HG02763 (cell line): ENCODE measurements around the gene TEAD2.
"Not testable (repeated sequence)": the region's sequence is repeated elsewhere in the genome, so short reads cannot be mapped to it uniquely, and the experiment has no call there.

ENCODE experiments used
- ATAC-seq: cut with Tn5 transposase; IDR thresholded peaks from one replicate; pipeline ENCODE4 v1.9.1; 2021; ENCODE audit warnings: mild to moderate bottlenecking, moderate library complexity; ENCODE audit not compliant: unreplicated experiment

Gene TEAD2

DNA sequence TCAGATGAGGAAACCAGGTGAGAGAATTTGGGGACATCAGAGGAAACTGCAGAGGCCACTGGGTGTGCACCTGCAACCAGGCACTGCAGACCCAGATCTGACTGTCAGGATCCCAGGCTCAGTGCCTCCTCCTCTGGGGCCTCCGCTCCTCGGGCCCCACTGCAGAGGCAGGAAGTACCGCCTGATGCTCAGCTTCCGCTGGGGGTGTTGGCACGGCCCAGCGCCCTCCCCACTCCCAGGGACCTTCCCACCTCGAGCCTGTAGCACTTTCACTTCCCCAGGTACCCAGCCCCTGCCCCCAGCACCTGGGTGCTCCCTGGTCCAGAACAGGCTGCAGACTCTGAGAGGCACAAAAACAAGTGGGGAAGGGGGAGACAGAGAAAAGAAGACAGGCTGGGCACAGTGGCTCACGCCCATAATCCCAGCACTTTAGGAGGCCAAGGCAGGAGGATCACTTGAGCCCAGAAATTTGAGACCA, 28.4 kb downstream of the TEAD2 start:
- peak; percentile 39 for ATAC-seq

DNA sequence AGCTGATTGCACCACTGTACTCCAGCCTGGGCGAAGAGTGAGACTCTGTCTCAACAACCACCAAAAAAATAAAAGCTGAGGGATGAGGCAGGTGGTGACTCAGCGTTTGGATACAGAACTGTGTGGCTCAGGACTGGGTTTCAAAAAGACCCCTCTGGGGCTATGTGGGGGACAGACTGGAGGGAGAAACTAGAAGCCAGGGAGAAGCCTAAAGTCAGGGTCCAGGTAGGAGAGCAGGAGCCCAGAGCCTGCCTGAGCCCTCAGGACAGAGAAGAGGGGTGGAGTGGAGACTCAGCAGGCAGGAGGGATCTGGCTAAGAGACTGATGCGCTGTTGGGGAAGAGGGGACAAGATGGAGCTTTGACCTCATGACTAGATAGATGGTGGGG, 28.8 kb downstream of the TEAD2 start:
- ATAC-seq: no peak

DNA sequence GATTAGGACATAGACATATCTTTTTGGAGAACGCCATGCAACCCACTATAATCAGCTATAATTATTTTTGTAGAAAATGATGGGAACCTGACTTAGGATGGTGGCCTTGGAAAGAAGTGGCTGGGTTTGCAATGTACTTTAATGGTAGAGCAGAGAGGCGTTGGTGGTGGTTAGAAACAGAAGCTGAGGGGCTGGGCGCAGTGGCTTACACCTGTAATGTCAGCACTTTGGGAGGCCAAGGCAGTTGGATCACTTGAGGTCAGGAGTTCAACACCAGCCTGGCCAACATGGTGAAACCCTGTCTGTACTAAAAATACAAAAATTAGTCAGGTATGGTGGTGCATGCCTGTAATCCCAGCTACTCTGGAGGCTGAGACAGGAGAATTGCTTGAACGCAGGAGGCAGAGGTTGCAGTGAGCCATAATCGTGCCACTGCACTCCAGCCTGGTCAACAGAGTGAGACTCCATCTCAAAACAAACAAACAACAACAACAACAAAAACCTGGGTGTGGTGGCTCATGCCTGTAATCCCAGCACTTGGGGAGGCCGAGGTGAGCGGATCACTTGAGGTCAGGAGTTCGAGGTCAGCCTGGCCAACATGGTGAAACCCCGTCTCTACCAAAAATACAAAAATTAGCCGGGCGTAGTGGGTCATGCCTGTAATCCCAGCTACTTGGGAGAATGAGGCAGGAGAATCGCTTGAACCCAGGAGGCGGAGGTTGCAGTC, 29.4 kb downstream of the TEAD2 start:
- not testable (repeated sequence) for ATAC-seq

DNA sequence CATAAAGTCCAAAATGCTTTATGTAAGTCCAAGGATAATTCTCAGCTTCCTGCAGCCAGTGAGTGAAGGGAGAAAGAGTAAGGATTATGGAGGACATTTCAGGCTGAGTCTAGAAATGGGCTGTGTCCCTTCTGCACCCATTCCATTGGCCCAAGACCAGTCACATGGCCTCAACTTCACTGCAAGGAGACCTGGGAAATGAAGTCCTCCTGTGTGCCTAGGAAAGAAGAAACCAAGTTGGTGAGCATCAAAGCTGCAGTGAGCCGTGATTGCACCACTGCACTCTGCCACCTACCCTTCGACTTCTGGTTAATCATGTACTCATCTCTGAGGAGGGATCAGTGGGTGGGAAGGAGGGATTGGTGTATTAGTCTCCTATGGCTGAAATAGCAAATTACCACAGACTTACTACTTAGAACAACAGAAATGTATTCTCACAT, 30.6 kb downstream of the TEAD2 start:
- ATAC-seq: peak; percentile 46

DNA sequence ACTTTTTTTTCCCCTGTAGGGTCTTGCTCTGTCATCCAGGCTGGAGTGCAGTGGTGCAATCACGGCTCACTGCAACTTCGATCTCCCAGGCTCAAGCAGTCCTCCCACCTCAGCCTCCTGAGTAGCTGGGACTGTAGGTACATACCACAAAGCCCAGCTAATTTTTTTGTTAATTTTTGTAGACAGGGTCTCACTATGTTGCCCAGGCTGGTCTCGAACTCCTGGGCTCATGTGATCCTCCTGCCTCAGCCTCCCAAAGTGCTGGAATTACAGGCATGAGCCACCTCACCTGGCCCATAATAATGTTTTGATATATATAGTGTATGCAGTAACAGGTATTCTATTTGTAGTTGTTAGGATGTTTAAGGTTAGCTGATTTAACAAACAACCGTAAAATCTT, 31.0 kb downstream of the TEAD2 start:
- ATAC-seq: not testable (repeated sequence)

DNA sequence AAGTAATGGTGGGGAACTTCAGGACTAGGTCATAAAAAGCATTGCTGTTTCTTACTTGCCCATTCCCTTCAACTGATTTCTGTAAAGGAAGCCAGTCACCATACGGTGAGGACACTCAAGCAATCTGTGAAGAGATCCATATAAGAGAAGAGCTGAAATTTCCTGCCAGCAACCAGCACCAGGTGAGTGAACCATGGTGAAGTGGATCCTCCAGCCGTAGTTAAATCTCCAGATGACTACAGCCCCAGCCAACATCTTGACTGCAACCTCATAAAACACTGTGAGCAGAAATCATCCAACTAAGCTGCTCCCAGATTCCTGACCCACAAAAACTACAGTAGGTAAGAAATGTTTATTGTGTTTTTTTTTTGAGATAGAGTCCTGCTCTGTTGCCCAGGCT, 33.5 kb downstream of the TEAD2 start:
- ATAC-seq: no peak

DNA sequence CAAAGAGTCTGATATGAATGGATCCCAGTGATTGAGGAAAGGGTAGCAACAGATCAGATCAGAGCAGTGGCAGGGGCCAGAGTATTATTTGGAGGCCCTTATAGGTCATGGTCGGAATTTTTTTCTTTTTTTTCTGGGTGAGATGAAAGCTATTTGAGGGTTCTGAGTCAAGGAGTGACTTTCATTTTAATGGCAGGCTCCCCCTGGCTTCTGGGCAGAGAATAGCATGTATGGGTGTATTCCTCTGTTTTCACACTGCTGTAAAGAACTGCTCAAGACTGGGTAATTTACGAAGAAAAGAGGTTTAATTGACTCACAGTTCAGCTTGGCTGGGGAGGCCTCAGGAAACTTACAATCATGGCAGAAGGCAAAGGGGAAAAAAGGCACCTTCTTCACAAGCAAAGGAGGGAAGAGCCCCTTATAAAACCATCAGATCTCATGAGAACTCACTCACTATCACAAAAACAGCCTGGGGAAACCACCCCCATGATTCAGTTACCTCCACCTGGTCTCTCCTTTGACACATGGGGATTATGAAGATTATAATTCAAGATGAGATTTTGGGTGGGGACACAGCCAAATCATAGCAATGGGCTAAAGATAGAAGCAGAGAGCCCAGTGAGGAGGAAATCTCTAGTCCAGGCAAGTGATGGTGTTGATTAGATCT, 34.2 kb downstream of the TEAD2 start:
- ATAC-seq: no peak

DNA sequence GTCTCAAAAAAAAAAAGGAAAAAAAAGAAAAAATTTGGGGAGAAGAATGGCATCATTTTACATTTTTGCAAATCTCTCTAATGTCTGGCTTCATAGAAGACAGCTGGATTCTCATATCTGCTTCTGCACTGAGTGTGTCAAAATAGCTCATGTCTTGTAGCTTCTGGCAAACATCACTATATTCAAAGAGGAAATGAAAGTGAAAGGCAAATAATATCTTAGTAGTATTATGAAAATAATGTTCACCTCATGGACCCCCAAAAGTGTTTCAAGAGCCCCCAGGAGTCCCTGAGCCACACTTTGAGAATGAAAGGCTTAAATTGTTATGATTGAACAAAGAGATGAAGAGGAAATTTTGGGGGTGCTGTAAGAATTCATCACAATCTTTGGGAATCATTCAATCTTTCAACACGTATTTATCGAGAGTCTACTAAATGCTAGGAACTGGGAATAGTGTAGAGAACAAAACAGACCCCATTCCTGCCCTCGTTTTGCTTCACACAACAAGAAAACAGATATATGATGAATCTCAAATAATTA, 36.0 kb downstream of the TEAD2 start:
- ATAC-seq: no peak

DNA sequence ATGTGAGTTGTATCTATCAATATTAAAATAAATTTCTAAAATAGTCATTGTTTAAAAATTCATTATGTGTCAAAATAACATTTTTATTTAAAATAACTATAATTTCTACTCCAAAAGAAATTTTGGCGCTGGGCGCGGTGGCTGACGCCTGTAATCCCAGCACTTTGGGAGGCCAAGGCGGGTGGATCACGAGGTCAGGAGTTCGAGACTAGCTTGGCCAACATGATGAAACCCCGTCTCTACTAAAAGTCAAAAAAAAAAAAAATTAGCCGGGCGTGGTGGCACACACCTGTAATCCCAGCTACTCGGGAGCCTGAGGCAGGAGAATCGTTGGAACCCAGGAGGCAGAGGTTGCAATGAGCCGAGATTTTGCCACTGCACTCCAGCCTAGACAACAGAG, 36.5 kb downstream of the TEAD2 start:
- ATAC-seq: not testable (repeated sequence)

DNA sequence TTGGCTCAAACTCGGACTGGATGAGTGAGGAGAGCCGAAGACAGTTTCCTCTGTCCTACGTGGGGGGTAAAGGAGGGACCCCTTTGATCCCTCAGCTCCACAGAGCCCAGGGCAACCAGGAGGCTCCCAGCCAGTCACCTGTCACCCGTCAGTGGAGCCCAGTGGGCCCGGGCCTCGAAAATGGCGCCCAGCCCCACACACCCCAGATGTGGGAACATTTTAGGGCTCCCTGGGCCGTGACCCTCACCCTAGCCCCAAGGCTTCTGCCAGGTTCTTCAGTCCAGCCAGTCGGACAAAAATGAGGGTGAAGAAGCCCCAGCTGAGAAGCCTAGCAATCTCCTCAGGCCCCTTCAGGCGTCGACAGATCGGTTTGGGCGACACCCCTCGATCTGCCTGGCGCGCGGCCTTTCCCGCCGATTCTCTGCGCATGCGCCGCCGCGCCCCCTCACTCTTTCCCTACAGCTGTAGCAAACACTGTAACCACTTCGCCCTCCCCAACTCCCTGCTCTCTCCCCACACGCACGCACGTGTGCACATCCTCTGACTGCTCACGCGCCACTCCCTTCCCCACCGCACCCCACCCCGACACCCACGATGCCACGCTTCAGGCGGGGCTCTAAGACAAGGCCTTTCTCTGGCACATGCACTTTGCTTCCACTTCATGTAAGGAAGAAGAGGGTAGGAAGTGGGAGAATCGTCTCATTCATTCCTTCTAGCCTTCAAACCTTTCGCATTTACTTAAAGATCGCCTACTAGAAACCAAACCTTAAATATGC, 37.2 kb downstream of the TEAD2 start, which contains the start of gene SLC6A16:
Gene SLC6A16, minus strand, starts transcription at position 391 of the 776 bp plus-strand sequence. CDS start 13,844 bp downstream, outside the sequence.
- ATAC-seq: no peak

DNA sequence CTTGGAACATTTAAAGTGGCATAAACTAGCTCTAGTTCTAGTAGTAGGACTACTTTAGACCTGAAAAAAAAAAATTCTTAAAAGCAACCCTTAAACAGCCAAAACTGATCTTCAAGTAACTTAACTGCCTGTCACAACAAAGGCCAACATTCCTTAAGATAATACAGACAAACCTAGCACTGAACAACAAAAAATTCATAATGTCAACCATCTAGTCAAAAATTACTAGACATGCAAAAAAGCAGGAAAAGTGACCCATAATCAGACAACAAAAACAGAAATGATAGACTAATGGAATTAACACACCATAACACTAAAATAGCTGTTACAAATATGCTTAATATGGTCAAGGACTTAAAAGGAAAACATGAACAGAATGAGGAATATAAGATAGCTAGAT, 43.9 kb downstream of the TEAD2 start:
- no peak for ATAC-seq

DNA sequence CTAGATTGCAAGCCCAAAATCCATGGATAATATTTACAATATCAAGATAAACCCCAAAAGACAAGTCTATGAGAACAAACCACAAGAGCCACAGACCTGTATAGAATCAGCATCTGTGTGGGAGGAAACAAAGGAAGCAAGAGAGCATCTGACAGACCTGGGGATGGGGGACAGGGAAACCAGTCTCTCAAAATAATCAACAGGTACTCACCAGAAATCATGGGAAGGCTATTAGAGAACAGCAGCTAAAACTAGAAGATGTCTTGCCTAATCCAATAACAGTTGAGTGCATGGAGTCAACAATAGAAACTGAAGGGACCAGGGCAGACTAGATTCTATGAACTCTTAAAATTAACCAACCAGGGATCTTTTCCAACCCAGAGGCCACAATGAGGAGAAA, 45.9 kb downstream of the TEAD2 start:
- no peak for ATAC-seq

DNA sequence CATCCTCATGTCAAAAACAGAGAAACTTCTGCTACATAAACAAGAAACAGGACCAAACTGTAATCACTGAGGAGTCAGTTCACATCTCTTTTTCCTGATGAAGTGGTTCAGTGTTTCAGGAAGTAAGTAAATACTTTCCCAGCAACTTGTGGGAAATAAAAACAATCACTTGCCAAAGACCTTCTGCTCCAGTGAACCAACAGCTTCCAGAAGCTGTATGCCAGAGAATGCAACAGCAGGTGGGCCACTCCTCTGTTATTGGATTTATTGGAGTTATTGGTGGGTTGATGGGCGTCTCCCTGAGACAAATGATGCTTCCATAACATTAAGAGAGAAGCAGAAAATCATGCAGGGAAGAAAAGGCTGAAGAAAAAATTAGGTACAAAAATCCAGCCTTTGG, 47.1 kb downstream of the TEAD2 start:
- ATAC-seq: no peak

DNA sequence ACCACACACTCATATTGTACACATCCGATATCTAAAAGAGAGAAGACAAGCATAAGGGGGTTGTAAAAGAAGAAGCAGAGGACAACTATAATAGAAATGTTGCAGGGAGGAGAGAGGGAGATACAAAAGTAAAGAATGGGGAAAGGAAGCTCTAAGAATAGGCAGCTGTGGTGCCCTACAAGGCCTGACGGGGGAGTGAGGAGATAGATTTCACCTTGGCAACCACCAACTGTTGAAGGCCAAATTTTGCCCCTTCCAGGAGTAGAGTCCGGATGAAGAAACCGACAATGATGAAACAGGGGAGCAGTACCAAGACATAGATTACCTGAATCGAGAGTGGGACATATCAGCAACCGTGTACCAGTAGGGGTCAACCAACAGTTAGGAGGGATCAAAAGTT, 53.1 kb downstream of the TEAD2 start:
- ATAC-seq: no peak

DNA sequence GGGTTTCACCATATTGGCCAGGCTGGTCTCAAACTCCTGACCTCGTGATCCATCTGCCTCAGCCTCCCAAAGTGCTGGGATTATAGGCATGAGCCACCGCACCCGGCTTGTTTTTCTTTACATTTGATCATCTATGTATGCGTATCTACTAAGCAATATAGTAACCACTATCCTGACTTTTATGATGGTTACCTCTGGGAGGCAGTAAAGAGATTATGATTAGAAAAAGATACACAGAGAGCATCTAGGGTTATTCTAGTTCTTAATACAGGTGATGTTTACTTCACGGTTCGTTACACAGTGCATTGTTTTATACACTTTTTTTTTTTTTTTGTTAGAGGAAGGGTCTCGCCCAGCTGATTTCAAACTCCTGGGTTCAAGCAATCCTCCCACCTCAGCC, 55.5 kb downstream of the TEAD2 start:
- ATAC-seq: not testable (repeated sequence)

DNA sequence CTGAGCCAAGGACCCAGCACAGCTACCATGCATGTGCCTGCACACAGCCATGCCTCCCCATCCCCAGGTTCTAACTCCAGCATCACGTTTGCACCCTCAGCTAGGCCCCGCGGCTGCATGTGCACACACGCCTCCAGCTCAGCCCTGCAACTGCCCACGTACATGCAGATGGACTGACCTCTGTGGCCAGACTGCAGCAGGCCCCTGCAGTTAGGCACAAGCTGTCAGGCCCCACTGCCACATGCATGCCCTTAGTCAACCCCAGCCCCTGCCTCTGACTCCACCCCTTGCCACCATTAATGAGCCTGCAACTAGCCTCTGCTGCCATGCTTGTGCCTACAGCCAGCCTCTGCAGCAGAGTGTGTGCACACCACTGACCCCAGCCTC, 60.4 kb downstream of the TEAD2 start:
- no peak for ATAC-seq

DNA sequence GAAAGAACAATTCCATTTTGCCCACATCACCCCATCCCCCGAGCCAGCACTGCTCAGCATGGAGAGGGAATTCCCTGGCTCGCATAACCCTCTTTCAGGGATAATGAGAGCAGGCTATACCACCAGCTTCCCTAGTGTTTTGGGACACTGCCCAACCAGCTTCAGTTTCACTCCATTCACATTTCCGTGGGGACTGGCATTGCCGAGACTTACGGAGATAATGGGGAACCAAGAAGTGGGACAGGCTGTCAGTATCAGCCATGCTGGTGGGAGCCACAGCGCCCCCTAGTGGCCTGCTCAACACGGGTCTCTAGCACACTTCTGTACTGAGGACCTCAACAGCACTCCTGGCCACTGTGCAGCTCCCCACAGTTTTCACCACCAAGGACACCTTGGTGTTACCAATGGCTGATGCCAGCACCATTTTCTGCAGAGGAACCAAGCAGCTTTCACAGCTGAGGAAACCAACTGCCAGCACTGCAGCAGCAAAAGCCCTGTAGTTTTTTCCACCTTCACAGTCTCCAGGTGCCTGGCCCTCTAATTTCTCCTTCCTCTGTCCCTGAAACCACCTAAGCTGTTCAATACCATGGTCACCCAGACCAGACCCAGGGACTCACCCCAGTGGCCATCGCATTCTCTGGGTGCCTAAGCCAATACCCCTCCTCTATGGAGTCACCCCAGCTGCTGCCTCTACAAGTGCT, 60.9 kb downstream of the TEAD2 start:
- no peak for ATAC-seq

DNA sequence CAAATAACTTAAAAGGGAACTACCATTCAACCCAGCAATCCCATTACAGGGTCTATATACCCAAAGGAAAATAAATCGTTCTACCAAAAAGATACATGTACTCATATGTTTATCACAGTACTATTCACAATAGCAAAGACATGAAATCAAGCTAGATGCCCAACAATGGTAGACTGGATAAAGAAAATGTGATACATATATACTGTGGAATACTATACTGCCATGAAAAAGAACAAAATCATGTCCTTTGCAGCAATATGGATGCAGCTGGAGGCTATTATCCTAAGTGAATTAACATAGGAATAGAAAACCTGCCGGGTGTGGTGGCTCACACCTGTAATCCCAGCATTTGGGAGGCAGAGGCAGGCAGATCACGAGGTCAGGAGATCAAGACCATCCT, 63.6 kb downstream of the TEAD2 start:
- ATAC-seq: not testable (repeated sequence)

DNA sequence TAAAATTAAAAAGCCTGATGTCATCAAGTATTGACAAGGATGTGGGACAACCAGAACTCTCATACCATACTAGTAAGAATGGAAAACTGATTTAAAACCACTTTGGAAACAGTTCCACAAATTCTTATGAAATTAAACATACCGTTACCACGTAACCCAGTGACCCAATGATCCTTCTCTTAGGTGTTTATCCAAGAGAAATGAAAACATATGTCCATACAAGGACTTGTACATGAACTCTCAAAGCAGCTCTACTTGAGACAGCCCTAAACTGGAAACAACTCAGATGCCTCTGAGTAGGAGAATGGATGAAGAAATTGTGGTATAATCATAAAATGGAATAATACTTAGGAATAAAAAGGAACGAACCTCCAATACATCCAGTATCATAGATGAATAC, 64.8 kb downstream of the TEAD2 start:
- no peak for ATAC-seq

DNA sequence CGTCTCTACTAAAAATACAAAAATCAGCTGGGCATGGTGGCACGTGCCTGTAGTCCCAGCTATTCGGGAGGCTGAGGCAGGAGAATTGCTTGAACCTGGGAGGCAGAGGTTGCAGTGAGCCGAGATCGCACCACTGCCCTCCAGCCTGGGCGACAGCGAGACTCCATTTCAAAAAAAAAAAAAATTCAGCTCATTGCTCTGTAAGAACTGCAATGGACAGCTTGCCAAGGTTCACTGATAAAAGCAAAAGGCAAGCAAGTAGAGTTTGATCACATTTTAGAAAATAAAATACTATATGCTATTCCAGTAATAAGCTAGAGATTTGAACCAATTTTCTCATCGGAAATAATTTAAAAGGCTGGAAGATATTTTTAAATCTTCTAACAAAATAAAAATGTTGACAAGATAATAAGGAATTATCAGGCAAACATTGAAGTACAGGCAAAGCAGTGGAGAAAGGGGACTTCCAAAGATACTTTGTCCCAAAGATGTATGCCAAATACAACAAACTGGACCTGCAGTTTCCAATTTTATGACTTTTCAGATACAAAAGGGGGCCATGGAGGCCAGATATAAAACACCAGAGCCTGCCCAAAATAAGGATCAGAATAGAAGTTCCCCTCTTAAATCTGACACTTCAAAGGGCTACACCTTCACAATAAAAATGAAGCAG, 66.9 kb downstream of the TEAD2 start:
- no peak for ATAC-seq
